SK-N-SH treated with all-trans-retinoic acid at 6 μM for 48 hours (cell line): ENCODE results near the gene CALML6.

ENCODE experiments used
- ARNTL ChIP-seq: fragments of 450-650 bp; formaldehyde crosslinking; IDR thresholded peaks from 2 replicates; pipeline ENCODE4 v1.5.0; 2020; ENCODE audit warnings: low read depth, mild to moderate bottlenecking, moderate library complexity, borderline replicate concordance
- CREB5 ChIP-seq: fragments of 250-450 bp; sonication (Bioruptor Pico); IDR thresholded peaks from 2 replicates; pipeline ENCODE4 v1.5.1; 2020; ENCODE audit warnings: low read depth, mild to moderate bottlenecking, moderate library complexity
- ESRRG ChIP-seq: fragments of 250-450 bp; sonication (Bioruptor Pico); IDR thresholded peaks from 2 replicates; pipeline ENCODE4 v1.6.1; 2021; ENCODE audit warnings: mild to moderate bottlenecking
- ISL1 ChIP-seq: fragments of 250-450 bp; sonication (Bioruptor Pico); IDR thresholded peaks from 2 replicates; pipeline ENCODE4 v2.1.2; 2022; ENCODE audit warnings: mild to moderate bottlenecking, moderate library complexity
- OSR1 ChIP-seq: fragments of 250-450 bp; sonication (Bioruptor Pico); IDR thresholded peaks from 2 replicates; pipeline ENCODE4 v1.8.0; 2022; ENCODE audit warnings: moderate library complexity, mild to moderate bottlenecking, inconsistent platforms
- PATZ1 ChIP-seq: fragments of 250-450 bp; sonication (Bioruptor Pico); IDR thresholded peaks from 2 replicates; pipeline ENCODE4 v1.8.0; 2020; ENCODE audit warnings: mild to moderate bottlenecking, moderate library complexity, borderline replicate concordance
- PPARA ChIP-seq: fragments of 250-450 bp; sonication (Bioruptor Pico); IDR thresholded peaks from 2 replicates; pipeline ENCODE4 v1.5.0; 2020; ENCODE audit warnings: mild to moderate bottlenecking, borderline replicate concordance
- RARB ChIP-seq: fragments of 250-450 bp; sonication (Bioruptor Pico); IDR thresholded peaks from 2 replicates; pipeline ENCODE4 v1.8.0; 2021; ENCODE audit warnings: mild to moderate bottlenecking, moderate library complexity
- TOX ChIP-seq: fragments of 250-450 bp; sonication (Bioruptor Pico); IDR thresholded peaks from 2 replicates; pipeline ENCODE4 v1.8.0; 2021; ENCODE audit warnings: mild to moderate bottlenecking, moderate library complexity, borderline replicate concordance
- ZFP30 ChIP-seq: fragments of 450-650 bp; formaldehyde crosslinking; IDR thresholded peaks from 2 replicates; pipeline ENCODE4 v1.5.0; 2022; ENCODE audit warnings: mild to moderate bottlenecking, moderate library complexity
- ZNF70 ChIP-seq: fragments of 450-650 bp; formaldehyde crosslinking; IDR thresholded peaks from 2 replicates; pipeline ENCODE4 v1.5.0; 2020; ENCODE audit warnings: mild to moderate bottlenecking, moderate library complexity
- ZNF8 ChIP-seq: fragments of 450-650 bp; formaldehyde crosslinking; IDR thresholded peaks from 2 replicates; pipeline ENCODE4 v1.5.0; 2020; ENCODE audit warnings: mild to moderate bottlenecking, moderate library complexity
- TF ChIP-seq, protein P1 (sequence below): fragments of 250-450 bp; sonication (Bioruptor Pico); IDR thresholded peaks from 2 replicates; pipeline ENCODE4 v1.8.0; 2021; ENCODE audit warnings: low read depth, mild to moderate bottlenecking, moderate library complexity, borderline replicate concordance
- TF ChIP-seq, protein P2 (sequence below): fragments of 250-450 bp; sonication (Bioruptor Pico); IDR thresholded peaks from 2 replicates; pipeline ENCODE4 v1.5.0; 2020; ENCODE audit warnings: mild to moderate bottlenecking, moderate library complexity

GRCh38 chr1:1883092-1883873, 31.8 kb upstream of the CALML6 start:
- no peak for TF ChIP-seq OSR1
- no peak for TF ChIP-seq TOX (CRISPR knock-in tag)
- TF ChIP-seq CREB5 (CRISPR knock-in tag): no peak
- peak; percentile 88 for TF ChIP-seq ZNF70 (CRISPR knock-in tag)
- TF ChIP-seq ZNF8 (CRISPR knock-in tag): no peak
- no peak for TF ChIP-seq PATZ1
- TF ChIP-seq ARNTL (CRISPR knock-in tag): no peak
- no peak for TF ChIP-seq RARB (CRISPR knock-in tag)
- TF ChIP-seq, protein P1, sequence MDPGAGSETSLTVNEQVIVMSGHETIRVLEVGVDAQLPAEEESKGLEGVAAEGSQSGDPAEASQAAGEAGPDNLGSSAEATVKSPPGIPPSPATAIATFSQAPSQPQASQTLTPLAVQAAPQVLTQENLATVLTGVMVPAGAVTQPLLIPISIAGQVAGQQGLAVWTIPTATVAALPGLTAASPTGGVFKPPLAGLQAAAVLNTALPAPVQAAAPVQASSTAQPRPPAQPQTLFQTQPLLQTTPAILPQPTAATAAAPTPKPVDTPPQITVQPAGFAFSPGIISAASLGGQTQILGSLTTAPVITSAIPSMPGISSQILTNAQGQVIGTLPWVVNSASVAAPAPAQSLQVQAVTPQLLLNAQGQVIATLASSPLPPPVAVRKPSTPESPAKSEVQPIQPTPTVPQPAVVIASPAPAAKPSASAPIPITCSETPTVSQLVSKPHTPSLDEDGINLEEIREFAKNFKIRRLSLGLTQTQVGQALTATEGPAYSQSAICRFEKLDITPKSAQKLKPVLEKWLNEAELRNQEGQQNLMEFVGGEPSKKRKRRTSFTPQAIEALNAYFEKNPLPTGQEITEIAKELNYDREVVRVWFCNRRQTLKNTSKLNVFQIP: no peak
- TF ChIP-seq, protein P2, sequence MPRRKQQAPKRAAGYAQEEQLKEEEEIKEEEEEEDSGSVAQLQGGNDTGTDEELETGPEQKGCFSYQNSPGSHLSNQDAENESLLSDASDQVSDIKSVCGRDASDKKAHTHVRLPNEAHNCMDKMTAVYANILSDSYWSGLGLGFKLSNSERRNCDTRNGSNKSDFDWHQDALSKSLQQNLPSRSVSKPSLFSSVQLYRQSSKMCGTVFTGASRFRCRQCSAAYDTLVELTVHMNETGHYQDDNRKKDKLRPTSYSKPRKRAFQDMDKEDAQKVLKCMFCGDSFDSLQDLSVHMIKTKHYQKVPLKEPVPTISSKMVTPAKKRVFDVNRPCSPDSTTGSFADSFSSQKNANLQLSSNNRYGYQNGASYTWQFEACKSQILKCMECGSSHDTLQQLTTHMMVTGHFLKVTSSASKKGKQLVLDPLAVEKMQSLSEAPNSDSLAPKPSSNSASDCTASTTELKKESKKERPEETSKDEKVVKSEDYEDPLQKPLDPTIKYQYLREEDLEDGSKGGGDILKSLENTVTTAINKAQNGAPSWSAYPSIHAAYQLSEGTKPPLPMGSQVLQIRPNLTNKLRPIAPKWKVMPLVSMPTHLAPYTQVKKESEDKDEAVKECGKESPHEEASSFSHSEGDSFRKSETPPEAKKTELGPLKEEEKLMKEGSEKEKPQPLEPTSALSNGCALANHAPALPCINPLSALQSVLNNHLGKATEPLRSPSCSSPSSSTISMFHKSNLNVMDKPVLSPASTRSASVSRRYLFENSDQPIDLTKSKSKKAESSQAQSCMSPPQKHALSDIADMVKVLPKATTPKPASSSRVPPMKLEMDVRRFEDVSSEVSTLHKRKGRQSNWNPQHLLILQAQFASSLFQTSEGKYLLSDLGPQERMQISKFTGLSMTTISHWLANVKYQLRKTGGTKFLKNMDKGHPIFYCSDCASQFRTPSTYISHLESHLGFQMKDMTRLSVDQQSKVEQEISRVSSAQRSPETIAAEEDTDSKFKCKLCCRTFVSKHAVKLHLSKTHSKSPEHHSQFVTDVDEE: no peak
- TF ChIP-seq ESRRG (CRISPR knock-in tag): no peak
- TF ChIP-seq PPARA (CRISPR knock-in tag): no peak
- no peak for TF ChIP-seq ISL1
- TF ChIP-seq ZFP30 (CRISPR knock-in tag): no peak
